OCI-LY7 (cell line): ENCODE data around the gene TFF2.

ENCODE experiments used
- EZH2phosphoT487 ChIP-seq: fragments of 200-600 bp; sonication (generic); IDR thresholded peaks from 2 replicates; pipeline ENCODE4 v1.6.1; 2018; ENCODE audit warnings: low read depth, borderline replicate concordance, mild to moderate bottlenecking, mixed run types, antibody characterized with exemption, low read length, moderate library complexity, mixed read lengths
- TF ChIP-seq, protein P1 (sequence below): fragments of 200-600 bp; sonication (generic); conservative IDR thresholded peaks from 2 replicates; pipeline ENCODE4 v1.5.1; 2014; ENCODE audit warnings: mild to moderate bottlenecking, antibody characterized with exemption, low read length, moderate library complexity, mixed read lengths

DNA sequence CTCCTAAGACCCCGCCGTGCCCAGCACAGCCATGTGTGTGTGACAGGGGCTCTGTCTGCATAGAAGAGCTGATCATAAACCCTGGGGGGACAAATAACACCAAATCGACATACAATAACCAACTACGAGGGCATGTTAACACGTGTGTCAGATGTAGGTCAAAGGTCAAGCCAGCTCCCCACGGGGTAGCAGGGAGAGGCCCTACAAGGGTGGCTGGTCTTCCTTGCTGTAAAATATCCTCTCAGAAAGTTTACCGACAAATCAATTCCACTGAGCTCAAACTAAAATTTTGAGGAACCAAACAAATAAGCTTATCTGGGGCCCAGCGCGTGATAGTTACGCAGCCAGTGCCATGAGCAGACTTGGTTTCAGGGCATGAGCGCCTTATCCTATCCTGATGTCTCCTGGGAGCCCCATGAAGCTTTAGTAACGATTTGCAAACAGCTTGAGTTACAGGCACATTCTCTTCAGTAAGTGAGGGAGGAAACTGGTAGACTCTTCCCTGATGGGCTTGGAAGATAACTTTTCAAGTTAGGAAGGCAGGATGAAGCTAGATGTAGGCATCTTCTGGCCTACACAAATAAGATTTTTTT is 47.7 kb upstream of the TFF2 start:
- TF ChIP-seq, protein P1, sequence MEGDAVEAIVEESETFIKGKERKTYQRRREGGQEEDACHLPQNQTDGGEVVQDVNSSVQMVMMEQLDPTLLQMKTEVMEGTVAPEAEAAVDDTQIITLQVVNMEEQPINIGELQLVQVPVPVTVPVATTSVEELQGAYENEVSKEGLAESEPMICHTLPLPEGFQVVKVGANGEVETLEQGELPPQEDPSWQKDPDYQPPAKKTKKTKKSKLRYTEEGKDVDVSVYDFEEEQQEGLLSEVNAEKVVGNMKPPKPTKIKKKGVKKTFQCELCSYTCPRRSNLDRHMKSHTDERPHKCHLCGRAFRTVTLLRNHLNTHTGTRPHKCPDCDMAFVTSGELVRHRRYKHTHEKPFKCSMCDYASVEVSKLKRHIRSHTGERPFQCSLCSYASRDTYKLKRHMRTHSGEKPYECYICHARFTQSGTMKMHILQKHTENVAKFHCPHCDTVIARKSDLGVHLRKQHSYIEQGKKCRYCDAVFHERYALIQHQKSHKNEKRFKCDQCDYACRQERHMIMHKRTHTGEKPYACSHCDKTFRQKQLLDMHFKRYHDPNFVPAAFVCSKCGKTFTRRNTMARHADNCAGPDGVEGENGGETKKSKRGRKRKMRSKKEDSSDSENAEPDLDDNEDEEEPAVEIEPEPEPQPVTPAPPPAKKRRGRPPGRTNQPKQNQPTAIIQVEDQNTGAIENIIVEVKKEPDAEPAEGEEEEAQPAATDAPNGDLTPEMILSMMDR: no peak
- no peak for TF ChIP-seq EZH2phosphoT487
